ENCODE results near the gene UCHL3. TPM values are rescaled to one million over a fixed set of nuclear protein-coding genes. Genes with fewer than 3 reads are reported as not detected.

UCHL3 gene
- total and polyA plus RNA-seq, 9 of the 15 experiments (the other 6 are each of a cell fraction or from before 2014, with no cell fraction given), result 42.2 to 112 (median 85.4) TPM

DNA sequence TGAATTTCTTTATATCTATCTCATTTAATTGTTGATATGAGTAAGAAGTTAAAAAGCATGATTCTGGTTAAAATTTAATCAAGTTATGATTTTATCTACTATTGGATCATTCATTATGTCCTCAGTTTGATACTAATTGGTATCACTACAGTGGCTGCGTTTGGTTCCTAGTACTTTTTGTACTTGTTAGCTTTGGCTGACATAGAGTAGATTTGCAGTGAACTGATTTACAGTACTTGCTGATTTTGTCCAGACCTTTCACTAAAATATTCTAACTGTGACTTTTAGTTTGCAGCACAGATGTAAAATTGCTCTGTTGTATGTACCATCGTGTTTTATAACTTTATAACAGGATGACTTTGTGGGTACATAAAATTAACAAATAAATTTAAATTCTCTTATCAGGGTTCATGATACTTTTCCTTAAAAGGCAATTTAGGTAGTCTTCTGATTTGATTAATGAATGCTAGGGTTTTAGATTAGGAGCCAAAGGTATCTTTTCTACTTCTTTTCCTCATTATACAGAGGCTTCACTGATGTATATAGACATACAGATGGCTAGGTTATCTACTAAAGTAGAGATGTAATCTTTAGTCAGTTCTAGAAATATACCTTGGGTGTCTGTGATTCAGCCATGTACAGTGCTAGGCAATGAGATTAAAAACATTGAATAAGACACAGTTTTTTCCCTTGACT is 8.7 kb downstream of the UCHL3 start:
- in situ Hi-C loops (cut with MboI), result loop anchor here (10.0 kb wide), 1 partner anchor 1347 kb away; no protein-coding TSS in a partner anchor
- BruUV-seq (replicated peaks), result no TSS peak
- H3K79me2 ChIP-seq (ENCODE audit: control insufficient read depth, insufficient read depth, low read length), result peaks cover 19% of the 10 kb centered on the region
- intact Hi-C loops (cut with micrococcal nuclease), result no loop called here
- H2AFZ ChIP-seq (ENCODE audit: low read depth, low read length), result no peak overlapping the region
- no peaks in the 10 kb centered on the region for H3K27me3 ChIP-seq (ENCODE audit: control insufficient read depth in 2 of 2, insufficient read depth in 2 of 2, low read length in 2 of 2)
- H3K9me1 ChIP-seq (ENCODE audit: control insufficient read depth, insufficient read depth, low read length), result no peaks in the 10 kb centered on the region
- H3K4me3 ChIP-seq, result no peak overlapping the region
- 90% methylated on average over 2 of the region's 2 CpGs for WGBS (ENCODE audit: insufficient coverage, low coverage, missing lambda C conversion rate)
- POLR2A ChIA-PET, result no interaction called here
- peaks cover 0 to 3% of the 10 kb centered on the region in 2 experiments; a peak in 2 of 5 replicates for H3K4me1 ChIP-seq (replicated peaks in 1 of 2; ENCODE audit: control insufficient read depth in 2 of 2, insufficient read depth in 2 of 2, low read length in 2 of 2)
- no peaks in the 10 kb centered on the region for H4K20me1 ChIP-seq (replicated peaks; ENCODE audit: control insufficient read depth, insufficient read depth, low read length)
- no peak for TF ChIP-seq ZKSCAN3 (CRISPR knock-in tag; IDR thresholded peaks at IDR 0.05)
- no peak overlapping the region for H3K4me2 ChIP-seq (ENCODE audit: insufficient read depth, low read length)
- no peak for ATAC-seq
- no peak for FAIRE-seq
- H3K36me3 ChIP-seq (ENCODE audit: control insufficient read depth, insufficient read depth, low read length), result peaks cover 44% of the 10 kb centered on the region; the same call in 2 of the 3 replicates
- CTCF ChIA-PET (ENCODE audit: low intra/inter-chr PET ratio), result no interaction called here
- no peaks in the 10 kb centered on the region for H3K9me3 ChIP-seq (replicated peaks; ENCODE audit: control insufficient read depth, insufficient read depth, low read depth, low read length)
- H3K9ac ChIP-seq (ENCODE audit: insufficient read depth in 1 of 2, low read depth in 2 of 2, low read length in 2 of 2), result no peak overlapping the region
- no peak overlapping the region for H3K27ac ChIP-seq (ENCODE audit: extremely low read depth, low read depth, low read length)
- DNase-seq (ENCODE audit: extremely low read depth in 1 of 4, low spot score in 3 of 4), result no peak

DNA sequence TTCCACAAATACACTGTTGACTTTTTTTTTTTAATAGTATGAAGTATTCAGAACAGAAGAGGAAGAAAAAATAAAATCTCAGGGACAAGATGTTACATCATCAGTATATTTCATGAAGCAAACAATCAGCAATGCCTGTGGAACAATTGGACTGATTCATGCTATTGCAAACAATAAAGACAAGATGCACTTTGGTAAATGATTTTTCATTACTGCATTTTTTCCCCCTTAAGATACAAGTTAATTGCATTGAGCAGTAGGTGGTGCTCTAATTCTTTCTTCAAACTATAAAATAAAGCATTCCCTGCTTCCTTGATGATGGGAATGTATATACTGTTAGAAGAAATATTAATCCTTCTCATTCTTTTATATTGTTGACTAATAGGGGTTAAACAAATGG is 17.1 kb downstream of the UCHL3 start:
- DNase-seq (ENCODE audit: extremely low read depth in 1 of 4, low spot score in 3 of 4) (no peak), ATAC-seq (no peak), FAIRE-seq (no peak)
- no peak overlapping the region for H3K9ac ChIP-seq (ENCODE audit: insufficient read depth in 1 of 2, low read depth in 2 of 2, low read length in 2 of 2)
- ChIA-PET CTCF (ENCODE audit: low intra/inter-chr PET ratio) (no interaction called here), POLR2A (no interaction called here)
- no peak overlapping the region for H3K4me2 ChIP-seq (ENCODE audit: insufficient read depth, low read length)
- H3K9me1 ChIP-seq (ENCODE audit: control insufficient read depth, insufficient read depth, low read length), result no peaks in the 10 kb centered on the region
- H3K9me3 ChIP-seq (replicated peaks; ENCODE audit: control insufficient read depth, insufficient read depth, low read depth, low read length), result no peaks in the 10 kb centered on the region
- intact Hi-C loops (cut with micrococcal nuclease), result no loop called here
- H3K27me3 ChIP-seq (ENCODE audit: control insufficient read depth in 2 of 2, insufficient read depth in 2 of 2, low read length in 2 of 2), result no peaks in the 10 kb centered on the region
- H3K36me3 ChIP-seq (ENCODE audit: control insufficient read depth, insufficient read depth, low read length), result peaks cover 52% of the 10 kb centered on the region
- no peak overlapping the region for H3K27ac ChIP-seq (ENCODE audit: extremely low read depth, low read depth, low read length)
- in situ Hi-C loops (cut with MboI), result no loop called here
- BruUV-seq (replicated peaks), result no TSS peak
- no peaks in the 10 kb centered on the region for H4K20me1 ChIP-seq (replicated peaks; ENCODE audit: control insufficient read depth, insufficient read depth, low read length)
- no peak overlapping the region for H3K4me3 ChIP-seq
- H3K4me1 ChIP-seq (replicated peaks in 1 of 2; ENCODE audit: control insufficient read depth in 2 of 2, insufficient read depth in 2 of 2, low read length in 2 of 2), result no peaks in the 10 kb centered on the region; a peak in 1 of 5 replicates
- H2AFZ ChIP-seq (ENCODE audit: low read depth, low read length), result no peak overlapping the region
- H3K79me2 ChIP-seq (ENCODE audit: control insufficient read depth, insufficient read depth, low read length), result no peaks in the 10 kb centered on the region
- no peak for TF ChIP-seq ZNF586 (CRISPR knock-in tag; conservative IDR thresholded peaks at IDR 0.05)
- no peak for TF ChIP-seq VEZF1 (CRISPR knock-in tag; IDR thresholded peaks at IDR 0.05)
- no peak for TF ChIP-seq RFX7 (CRISPR knock-in tag; IDR thresholded peaks at IDR 0.05)
- TF ChIP-seq LARP7 (IDR thresholded peaks at IDR 0.05), result no peak
- TF ChIP-seq RAD21 (CRISPR knock-in tag; conservative IDR thresholded peaks at IDR 0.05 in 1 of 2, IDR thresholded peaks at IDR 0.05 in 1 of 2), result peak in 1 of 2 experiments; percentile 34; a peak in 1 of 4 replicates
- TF ChIP-seq TBP (optimal IDR thresholded peaks at IDR 0.05; ENCODE audit: low read depth, low read length), result no peak
- TF ChIP-seq, protein P1, sequence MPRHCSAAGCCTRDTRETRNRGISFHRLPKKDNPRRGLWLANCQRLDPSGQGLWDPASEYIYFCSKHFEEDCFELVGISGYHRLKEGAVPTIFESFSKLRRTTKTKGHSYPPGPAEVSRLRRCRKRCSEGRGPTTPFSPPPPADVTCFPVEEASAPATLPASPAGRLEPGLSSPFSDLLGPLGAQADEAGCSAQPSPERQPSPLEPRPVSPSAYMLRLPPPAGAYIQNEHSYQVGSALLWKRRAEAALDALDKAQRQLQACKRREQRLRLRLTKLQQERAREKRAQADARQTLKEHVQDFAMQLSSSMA (CRISPR knock-in tag; IDR thresholded peaks at IDR 0.05), result no peak
- TF ChIP-seq NCOA6 (IDR thresholded peaks at IDR 0.05), result no peak
- TF ChIP-seq POLR2G (IDR thresholded peaks at IDR 0.05; ENCODE audit: low read depth, low read length), result no peak
- no peak for TF ChIP-seq ZNF324 (CRISPR knock-in tag; IDR thresholded peaks at IDR 0.05)
- TF ChIP-seq, protein P2, sequence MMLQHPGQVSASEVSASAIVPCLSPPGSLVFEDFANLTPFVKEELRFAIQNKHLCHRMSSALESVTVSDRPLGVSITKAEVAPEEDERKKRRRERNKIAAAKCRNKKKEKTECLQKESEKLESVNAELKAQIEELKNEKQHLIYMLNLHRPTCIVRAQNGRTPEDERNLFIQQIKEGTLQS (IDR thresholded peaks at IDR 0.05), result peak; percentile 44; the same call in 1 of the 2 replicates
- TF ChIP-seq, protein P2 (CRISPR knock-in tag; conservative IDR thresholded peaks at IDR 0.05), result no peak

All from K562 (cell line).